ENCODE data around the gene DOK6. TPM values are rescaled to one million over a fixed set of nuclear protein-coding genes. Genes with fewer than 3 reads are reported as not detected.
"Not testable (repeated sequence)": the region's sequence is repeated elsewhere in the genome, so short reads cannot be mapped to it uniquely, and the experiment has no call there.

The DOK6 gene
- polyA plus RNA-seq, 1 donor, result 3.7 TPM

DNA sequence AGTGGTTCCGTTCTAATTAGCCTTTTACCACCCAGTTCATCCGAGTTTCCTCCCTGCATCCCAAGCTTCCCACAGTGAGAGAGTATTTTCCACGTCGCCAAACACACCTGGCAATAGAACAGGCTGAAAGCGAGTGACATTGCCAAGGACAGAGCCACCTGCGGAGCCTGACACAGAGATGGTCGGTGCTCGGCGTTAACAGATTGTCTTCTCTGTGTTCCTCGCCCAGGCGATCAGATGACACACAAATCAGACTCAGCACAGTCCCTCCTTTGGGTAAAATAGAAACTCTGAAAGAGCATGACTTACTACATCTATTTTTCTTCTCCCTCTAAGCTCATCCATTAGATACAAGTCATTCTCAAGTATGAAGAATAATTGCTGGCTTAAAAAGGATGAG lies 439.3 kb downstream of the DOK6 start:
- H3K4me3 ChIP-seq (ENCODE audit: low read length), result no peak overlapping the region
- no peaks in the 10 kb centered on the region for H3K9me3 ChIP-seq (ENCODE audit: control insufficient read depth, low read depth, low read length)
- H3K27ac ChIP-seq (ENCODE audit: low read length), result no peak overlapping the region
- no peaks in the 10 kb centered on the region for H3K36me3 ChIP-seq (ENCODE audit: control insufficient read depth, insufficient read depth, low read length)
- H3K27me3 ChIP-seq (ENCODE audit: control insufficient read depth, insufficient read depth, low read length), result no peaks in the 10 kb centered on the region
- no peaks in the 10 kb centered on the region for H3K4me1 ChIP-seq (ENCODE audit: control insufficient read depth, insufficient read depth, low read length)
- DNase-seq, result no peak
- WGBS (ENCODE audit: insufficient coverage, low lambda C conversion rate), result no CpG with 5 or more reads among the region's 11 CpGs

DNA sequence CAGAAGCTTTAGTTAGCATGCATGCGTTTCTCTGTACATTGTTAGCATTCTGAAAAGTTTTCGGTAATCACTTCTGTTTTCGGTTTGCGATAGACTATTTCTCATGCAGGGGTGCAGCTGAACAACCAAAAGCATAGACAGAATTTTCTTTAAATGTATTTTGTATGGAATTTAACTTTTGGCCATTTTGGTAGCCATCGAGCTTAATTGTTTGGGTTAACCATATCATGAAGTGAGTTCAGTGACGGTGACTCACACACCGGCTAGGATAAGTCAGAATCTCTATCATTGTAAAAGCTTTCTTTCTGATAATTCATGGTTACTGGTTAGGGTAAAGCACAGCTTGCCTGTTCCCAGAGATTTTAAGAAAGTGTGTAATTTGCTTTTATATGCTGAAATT lies 439.8 kb downstream of the DOK6 start:
- no peak for DNase-seq
- 93% methylated on average over 4 of the region's 7 CpGs for WGBS (ENCODE audit: insufficient coverage, low lambda C conversion rate)
- H3K36me3 ChIP-seq (ENCODE audit: control insufficient read depth, insufficient read depth, low read length), result no peaks in the 10 kb centered on the region
- H3K27me3 ChIP-seq (ENCODE audit: control insufficient read depth, insufficient read depth, low read length), result no peaks in the 10 kb centered on the region
- no peak overlapping the region for H3K4me3 ChIP-seq (ENCODE audit: low read length)
- H3K27ac ChIP-seq (ENCODE audit: low read length), result no peak overlapping the region
- no peaks in the 10 kb centered on the region for H3K9me3 ChIP-seq (ENCODE audit: control insufficient read depth, low read depth, low read length)
- no peaks in the 10 kb centered on the region for H3K4me1 ChIP-seq (ENCODE audit: control insufficient read depth, insufficient read depth, low read length)

DNA sequence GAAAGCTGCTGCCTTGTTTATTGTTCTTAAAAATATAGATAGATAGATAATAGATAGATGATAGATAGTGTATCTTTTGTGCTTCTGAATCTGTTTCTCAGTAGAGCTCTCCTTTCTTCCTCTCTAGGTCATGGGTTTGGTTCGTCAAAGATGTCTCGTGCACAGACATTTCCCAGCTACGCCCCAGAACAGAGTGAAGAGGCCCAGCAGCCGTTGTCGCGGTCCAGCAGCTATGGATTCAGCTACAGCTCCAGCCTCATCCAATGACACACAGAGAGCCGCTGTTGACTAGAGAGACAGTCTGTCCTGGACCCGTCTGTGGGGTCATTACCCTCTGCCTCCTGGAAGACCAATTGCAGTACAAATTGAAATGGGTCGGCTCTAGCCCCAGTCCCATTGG lies 440.4 kb downstream of the DOK6 start:
- H3K9me3 ChIP-seq (ENCODE audit: control insufficient read depth, low read depth, low read length), result no peaks in the 10 kb centered on the region
- no peaks in the 10 kb centered on the region for H3K27me3 ChIP-seq (ENCODE audit: control insufficient read depth, insufficient read depth, low read length)
- no CpG with 5 or more reads among the region's 9 CpGs for WGBS (ENCODE audit: insufficient coverage, low lambda C conversion rate)
- no peaks in the 10 kb centered on the region for H3K36me3 ChIP-seq (ENCODE audit: control insufficient read depth, insufficient read depth, low read length)
- no peak overlapping the region for H3K27ac ChIP-seq (ENCODE audit: low read length)
- no peak overlapping the region for H3K4me3 ChIP-seq (ENCODE audit: low read length)
- DNase-seq, result no peak
- no peaks in the 10 kb centered on the region for H3K4me1 ChIP-seq (ENCODE audit: control insufficient read depth, insufficient read depth, low read length)

DNA sequence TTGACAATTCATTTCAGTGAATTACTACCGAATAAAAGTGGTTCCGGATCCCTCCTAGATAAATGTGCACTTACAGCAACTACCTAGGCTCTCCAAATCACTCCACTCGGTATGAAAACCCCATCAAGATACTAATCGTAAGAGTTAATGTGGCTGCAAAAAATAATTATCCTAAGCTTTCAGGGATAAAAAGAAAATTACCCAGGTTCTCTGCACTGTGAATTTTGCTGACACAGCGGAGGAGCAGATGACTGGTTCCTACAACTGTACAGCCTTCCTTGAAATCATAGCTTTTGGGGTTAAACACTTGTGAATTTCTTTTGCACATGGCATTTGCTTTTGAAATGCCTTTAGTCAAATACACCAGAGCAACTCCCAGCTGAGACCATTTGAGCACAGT lies 442.3 kb downstream of the DOK6 start:
- H3K27ac ChIP-seq (ENCODE audit: low read length), result no peak overlapping the region
- H3K9me3 ChIP-seq (ENCODE audit: control insufficient read depth, low read depth, low read length), result no peaks in the 10 kb centered on the region
- WGBS (ENCODE audit: insufficient coverage, low lambda C conversion rate), result 100% methylated on average over 1 of the region's 5 CpGs
- no peaks in the 10 kb centered on the region for H3K27me3 ChIP-seq (ENCODE audit: control insufficient read depth, insufficient read depth, low read length)
- no peak for DNase-seq
- H3K4me3 ChIP-seq (ENCODE audit: low read length), result no peak overlapping the region
- H3K36me3 ChIP-seq (ENCODE audit: control insufficient read depth, insufficient read depth, low read length), result no peaks in the 10 kb centered on the region
- H3K4me1 ChIP-seq (ENCODE audit: control insufficient read depth, insufficient read depth, low read length), result no peaks in the 10 kb centered on the region

DNA sequence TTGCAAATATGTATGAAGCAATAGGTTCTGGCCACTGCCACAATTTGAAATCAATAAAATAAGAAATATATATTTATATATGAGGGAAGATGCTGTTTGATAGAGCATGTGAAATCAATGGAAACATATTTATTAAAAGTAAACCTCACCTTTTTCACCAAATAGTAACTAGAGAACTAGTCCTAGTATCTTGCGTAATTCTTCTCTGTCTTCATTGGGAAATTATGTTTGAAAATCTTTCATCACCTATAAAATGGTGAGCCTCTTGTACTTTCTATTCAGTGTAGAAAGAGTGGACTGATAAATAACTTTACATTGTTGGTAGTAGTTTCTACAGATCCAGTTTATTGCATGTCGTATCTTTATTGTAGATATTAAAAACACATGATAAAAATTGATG lies 444.0 kb downstream of the DOK6 start:
- H3K4me3 ChIP-seq (ENCODE audit: low read length), result no peak overlapping the region
- H3K27me3 ChIP-seq (ENCODE audit: control insufficient read depth, insufficient read depth, low read length), result no peaks in the 10 kb centered on the region
- H3K27ac ChIP-seq (ENCODE audit: low read length), result no peak overlapping the region
- H3K36me3 ChIP-seq (ENCODE audit: control insufficient read depth, insufficient read depth, low read length), result no peaks in the 10 kb centered on the region
- WGBS (ENCODE audit: insufficient coverage, low lambda C conversion rate), result 100% methylated on average over 1 of the region's 2 CpGs
- no peaks in the 10 kb centered on the region for H3K4me1 ChIP-seq (ENCODE audit: control insufficient read depth, insufficient read depth, low read length)
- H3K9me3 ChIP-seq (ENCODE audit: control insufficient read depth, low read depth, low read length), result no peaks in the 10 kb centered on the region
- DNase-seq, result no peak

DNA sequence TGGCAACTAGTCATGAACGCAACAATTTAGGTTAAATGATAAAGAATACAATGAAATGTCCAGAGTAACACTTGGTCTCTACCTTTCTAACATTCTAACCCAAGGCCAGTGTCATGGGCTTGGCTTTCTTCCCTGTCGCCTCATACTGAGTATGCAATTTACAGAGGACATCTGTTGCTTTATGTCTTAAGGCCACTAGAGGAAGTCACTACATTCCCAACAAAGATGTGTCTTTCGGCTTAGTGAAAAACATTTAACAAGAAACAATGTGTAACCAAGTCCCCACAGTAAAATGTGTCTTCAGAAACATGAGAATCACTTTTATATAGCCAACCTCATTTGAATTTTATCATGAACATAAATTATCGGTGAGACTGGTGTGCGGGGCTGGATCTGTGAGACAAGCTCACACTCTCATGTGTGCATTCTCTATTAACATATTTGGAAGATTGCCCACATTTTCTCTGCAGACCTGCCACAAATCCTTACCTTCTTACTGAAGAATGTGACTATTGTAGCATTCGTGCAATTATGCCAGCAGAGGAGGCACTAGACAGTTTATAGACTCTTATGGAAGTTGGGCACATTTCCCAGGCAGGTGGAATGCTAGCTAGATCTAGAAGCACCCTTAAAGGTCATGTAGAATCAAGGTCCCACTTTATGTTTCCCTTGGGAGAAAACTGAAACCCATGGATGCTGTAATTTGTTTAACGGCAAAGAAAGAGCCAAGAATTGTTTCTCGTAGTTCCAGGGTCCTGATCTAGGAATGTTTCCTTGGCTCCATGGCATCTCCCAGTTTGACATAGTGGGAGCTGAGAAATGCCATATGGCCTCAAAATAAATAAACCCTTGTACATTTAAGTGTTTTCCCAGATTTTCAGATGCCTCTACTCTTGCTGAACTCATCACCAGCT lies 445.2 kb downstream of the DOK6 start:
- Histone ChIP-seq H3K36me3 (ENCODE audit: control insufficient read depth, insufficient read depth, low read length) (no peaks in the 10 kb centered on the region), H3K27ac (ENCODE audit: low read length) (no peak overlapping the region), H3K4me3 (ENCODE audit: low read length) (no peak overlapping the region), H3K4me1 (ENCODE audit: control insufficient read depth, insufficient read depth, low read length) (no peaks in the 10 kb centered on the region), H3K9me3 (ENCODE audit: control insufficient read depth, low read depth, low read length) (no peaks in the 10 kb centered on the region), H3K27me3 (ENCODE audit: control insufficient read depth, insufficient read depth, low read length) (no peaks in the 10 kb centered on the region)
- WGBS (ENCODE audit: insufficient coverage, low lambda C conversion rate), result 80% methylated on average over 2 of the region's 8 CpGs
- no peak for DNase-seq

DNA sequence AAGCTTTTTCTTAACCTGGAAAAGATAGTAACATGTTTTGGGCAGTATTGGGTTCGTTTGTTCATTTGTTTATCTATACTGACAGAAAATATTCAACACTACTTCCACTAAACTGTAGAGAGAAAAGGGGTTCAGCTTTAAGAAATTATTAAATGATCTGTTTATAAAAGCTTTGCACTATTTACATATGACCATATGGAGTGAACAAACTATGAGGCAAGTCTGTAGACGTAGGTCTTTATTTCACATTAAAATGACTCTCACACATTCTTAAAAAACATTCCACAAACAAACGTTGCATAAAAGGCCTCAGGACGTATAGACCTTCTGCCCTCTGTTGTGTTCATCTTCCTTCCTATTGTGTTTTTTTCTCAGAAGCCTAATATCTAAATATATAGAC lies 452.4 kb downstream of the DOK6 start:
- no peaks in the 10 kb centered on the region for H3K4me1 ChIP-seq (ENCODE audit: control insufficient read depth, insufficient read depth, low read length)
- no peaks in the 10 kb centered on the region for H3K27me3 ChIP-seq (ENCODE audit: control insufficient read depth, insufficient read depth, low read length)
- H3K36me3 ChIP-seq (ENCODE audit: control insufficient read depth, insufficient read depth, low read length), result no peaks in the 10 kb centered on the region
- 59% methylated on average over 3 of the region's 4 CpGs for WGBS (ENCODE audit: insufficient coverage, low lambda C conversion rate)
- no peaks in the 10 kb centered on the region for H3K9me3 ChIP-seq (ENCODE audit: control insufficient read depth, low read depth, low read length)
- no peak for DNase-seq
- H3K4me3 ChIP-seq (ENCODE audit: low read length), result no peak overlapping the region
- no peak overlapping the region for H3K27ac ChIP-seq (ENCODE audit: low read length)

DNA sequence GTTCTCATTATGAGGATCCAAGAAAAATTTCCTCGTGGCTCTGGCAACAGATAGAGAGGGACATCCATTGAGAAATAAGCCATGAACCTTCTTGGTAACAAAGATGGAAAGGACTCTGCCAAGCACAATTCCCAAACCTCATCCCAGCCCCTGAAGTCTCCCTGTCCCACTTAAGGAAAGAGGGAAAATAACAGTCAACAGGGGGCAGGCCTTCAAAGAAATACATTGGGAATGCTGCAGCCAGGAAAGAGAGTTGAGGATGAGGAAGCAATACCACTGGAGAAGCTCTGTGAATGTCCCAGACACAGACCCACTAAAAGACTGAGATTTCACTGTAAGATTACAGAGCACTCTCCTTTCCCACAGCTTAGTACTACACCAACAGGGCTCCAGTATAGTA lies 453.8 kb downstream of the DOK6 start:
- no peaks in the 10 kb centered on the region for H3K4me1 ChIP-seq (ENCODE audit: control insufficient read depth, insufficient read depth, low read length)
- WGBS (ENCODE audit: insufficient coverage, low lambda C conversion rate), result no CpG with 5 or more reads among the region's 1 CpG
- no peak for DNase-seq
- H3K27me3 ChIP-seq (ENCODE audit: control insufficient read depth, insufficient read depth, low read length), result no peaks in the 10 kb centered on the region
- H3K9me3 ChIP-seq (ENCODE audit: control insufficient read depth, low read depth, low read length), result no peaks in the 10 kb centered on the region
- no peaks in the 10 kb centered on the region for H3K36me3 ChIP-seq (ENCODE audit: control insufficient read depth, insufficient read depth, low read length)
- no peak overlapping the region for H3K4me3 ChIP-seq (ENCODE audit: low read length)
- no peak overlapping the region for H3K27ac ChIP-seq (ENCODE audit: low read length)

DNA sequence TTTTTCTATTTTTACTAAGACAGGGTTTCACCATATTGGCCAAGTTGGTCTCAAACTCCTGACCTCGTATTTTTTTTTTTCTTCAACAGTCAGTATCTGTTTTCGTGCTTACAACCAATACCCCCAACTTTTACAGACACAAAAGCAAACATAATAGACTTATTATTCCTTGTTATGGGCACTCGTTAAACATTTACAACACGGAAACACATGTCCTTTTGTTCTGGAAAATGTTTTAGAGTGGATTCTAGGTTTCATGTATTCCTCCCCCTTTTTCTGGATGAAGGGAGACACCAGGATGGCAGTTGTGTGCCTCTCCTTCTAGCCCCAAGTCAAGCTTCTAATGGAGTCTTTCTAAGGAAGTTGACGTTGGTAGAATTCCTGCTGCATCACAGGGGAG lies 458.2 kb downstream of the DOK6 start:
- no peak overlapping the region for H3K4me3 ChIP-seq (ENCODE audit: low read length)
- DNase-seq, result no peak
- no peaks in the 10 kb centered on the region for H3K4me1 ChIP-seq (ENCODE audit: control insufficient read depth, insufficient read depth, low read length)
- H3K27me3 ChIP-seq (ENCODE audit: control insufficient read depth, insufficient read depth, low read length), result no peaks in the 10 kb centered on the region
- no peaks in the 10 kb centered on the region for H3K36me3 ChIP-seq (ENCODE audit: control insufficient read depth, insufficient read depth, low read length)
- H3K27ac ChIP-seq (ENCODE audit: low read length), result no peak overlapping the region
- 94% methylated on average over 2 of the region's 5 CpGs for WGBS (ENCODE audit: insufficient coverage, low lambda C conversion rate)
- H3K9me3 ChIP-seq (ENCODE audit: control insufficient read depth, low read depth, low read length), result no peaks in the 10 kb centered on the region

DNA sequence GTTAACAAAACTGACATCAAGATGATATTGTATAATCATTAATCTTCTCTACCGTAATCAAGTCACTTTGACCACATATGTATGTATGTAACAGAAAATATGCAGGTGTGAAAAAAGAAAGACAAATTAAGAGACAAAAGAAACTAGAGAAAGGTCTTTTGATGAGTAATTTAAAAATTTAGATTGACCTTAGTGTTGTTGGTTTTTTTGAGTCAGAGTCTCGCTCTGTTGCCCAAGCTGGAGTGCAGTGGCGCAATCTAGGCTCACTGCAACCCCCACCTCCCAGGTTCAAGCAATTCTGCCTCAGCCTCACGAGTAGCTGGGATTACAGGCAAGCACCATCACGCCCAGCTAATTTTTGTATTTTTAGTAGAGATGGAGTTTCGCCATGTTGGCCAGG lies 464.1 kb downstream of the DOK6 start:
- H3K36me3 ChIP-seq (ENCODE audit: control insufficient read depth, insufficient read depth, low read length); DNase-seq; H3K4me1 ChIP-seq (ENCODE audit: control insufficient read depth, insufficient read depth, low read length); H3K27me3 ChIP-seq (ENCODE audit: control insufficient read depth, insufficient read depth, low read length); H3K4me3 ChIP-seq (ENCODE audit: low read length); H3K9me3 ChIP-seq (ENCODE audit: control insufficient read depth, low read depth, low read length); H3K27ac ChIP-seq (ENCODE audit: low read length): not testable (repeated sequence)
- 100% methylated on average over 1 of the region's 6 CpGs for whole genome bisulfite sequencing (ENCODE audit: insufficient coverage, low lambda C conversion rate)

DNA sequence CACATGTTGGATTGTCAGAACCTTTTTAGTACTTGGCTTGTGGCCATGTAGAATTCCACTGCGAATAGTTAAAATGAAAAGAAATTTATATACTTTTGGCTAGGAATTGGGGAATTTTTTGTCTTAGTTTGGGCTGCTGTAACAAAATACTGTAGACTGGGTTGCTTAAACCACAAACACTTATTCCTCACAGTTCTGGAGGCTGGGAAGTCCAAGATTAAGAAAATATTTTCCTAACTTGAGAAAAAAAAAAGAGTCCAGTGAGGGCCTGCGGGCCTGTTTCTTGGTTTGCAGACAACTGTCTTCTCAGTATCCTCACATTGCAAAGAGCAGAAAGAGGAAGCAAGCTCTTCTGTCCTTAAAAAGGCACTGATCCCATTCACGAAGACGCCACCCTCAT lies 465.1 kb downstream of the DOK6 start:
- DNase-seq, result no peak
- Histone ChIP-seq H3K4me3 (ENCODE audit: low read length) (no peak overlapping the region), H3K4me1 (ENCODE audit: control insufficient read depth, insufficient read depth, low read length) (no peaks in the 10 kb centered on the region), H3K36me3 (ENCODE audit: control insufficient read depth, insufficient read depth, low read length) (no peaks in the 10 kb centered on the region), H3K27ac (ENCODE audit: low read length) (no peak overlapping the region), H3K9me3 (ENCODE audit: control insufficient read depth, low read depth, low read length) (no peaks in the 10 kb centered on the region), H3K27me3 (ENCODE audit: control insufficient read depth, insufficient read depth, low read length) (no peaks in the 10 kb centered on the region)
- WGBS (ENCODE audit: insufficient coverage, low lambda C conversion rate), result 100% methylated on average over 1 of the region's 4 CpGs

Data from large intestine (tissue), 3 donors.